NCI-H774 (cell line): ENCODE results near the gene PLGRKT.
A peak's percentile ranks its signal among the peaks of the same experiment; 100 is the strongest.
"Not testable (repeated sequence)": the region's sequence is repeated elsewhere in the genome, so short reads cannot be mapped to it uniquely, and the experiment has no call there.

Experiments used
- DNase-seq: peaks from one replicate; lab custom pipeline; 2025; lab: John Stamatoyannopoulos, UW

The PLGRKT gene

GRCh38 chr9:5375091-5375490, 62.6 kb downstream of the PLGRKT start:
- no peak for DNase-seq

DNA sequence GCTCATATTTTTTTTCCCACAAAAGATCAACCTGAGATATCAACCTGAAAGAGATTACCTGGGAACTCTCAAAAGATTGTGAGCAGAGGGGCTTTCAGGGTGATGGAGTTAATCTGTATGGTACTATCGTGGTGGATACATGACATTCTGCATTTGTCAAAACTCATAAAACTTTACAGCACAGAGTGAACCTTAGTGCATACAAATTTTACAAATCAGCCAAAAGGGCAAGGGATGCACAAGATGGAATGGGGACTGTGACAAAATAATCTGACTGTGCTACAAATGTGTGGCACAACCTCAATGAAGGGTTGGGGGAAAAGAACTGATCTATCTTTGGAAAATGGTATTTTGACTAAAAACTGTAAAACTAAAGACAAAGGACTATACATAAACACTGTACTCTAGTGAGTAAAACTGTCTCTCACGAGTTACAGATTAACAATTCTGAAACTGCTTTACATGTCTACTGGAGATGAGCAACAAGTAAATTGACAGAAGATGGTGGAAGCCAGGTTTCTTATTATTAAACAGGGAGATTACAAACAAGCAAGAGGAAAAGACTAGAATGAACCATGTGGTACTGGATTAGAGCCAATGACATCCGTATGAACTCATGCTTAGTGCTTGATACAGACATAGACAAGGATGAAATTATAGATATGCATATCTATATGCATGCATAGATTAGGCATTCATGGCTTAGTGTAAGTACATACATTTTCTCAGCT, 73.3 kb downstream of the PLGRKT start:
- no peak for DNase-seq

DNA sequence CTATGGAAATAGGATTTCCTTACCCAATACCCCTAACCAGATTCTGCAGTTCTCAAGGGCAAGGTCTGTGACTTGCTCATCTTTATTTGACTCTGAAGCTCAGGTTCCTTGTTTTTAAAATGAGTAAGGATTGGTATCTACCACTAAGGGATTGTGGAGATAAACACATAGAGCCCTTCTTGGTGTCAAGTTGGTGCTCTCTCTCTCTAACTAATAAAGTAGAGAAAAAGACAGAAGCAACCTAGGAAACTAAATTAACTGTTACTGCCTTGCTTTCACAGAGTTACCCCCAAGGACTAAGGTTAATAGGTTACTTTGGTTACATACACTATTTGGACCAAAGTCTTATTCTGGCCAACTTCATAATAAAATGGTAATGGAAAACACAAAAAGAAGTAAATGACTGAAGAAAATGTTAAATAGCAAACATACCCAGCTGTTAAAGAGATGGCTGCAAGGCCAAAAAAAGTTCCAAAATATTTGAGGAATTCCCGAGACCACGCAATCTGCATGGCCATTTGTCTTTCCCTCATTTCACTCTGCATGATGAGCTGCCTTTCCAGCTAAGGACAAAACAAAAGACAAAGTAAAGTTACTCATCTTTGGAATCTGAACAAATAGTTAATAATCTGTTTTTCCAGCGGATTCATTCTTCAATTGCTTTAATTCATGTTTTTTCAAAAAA, 76.3 kb downstream of the PLGRKT start:
- no peak for DNase-seq

GRCh38 chr9:5360341-5360740, 77.4 kb downstream of the PLGRKT start:
- DNase-seq = no peak

- no peak for DNase-seq
Observed at GRCh38 chr9:5357431-5358105, 80.2 kb downstream of the PLGRKT start.

GRCh38 chr9:5355817-5356216, 81.9 kb downstream of the PLGRKT start:
- no peak for DNase-seq

- DNase-seq = no peak
Observed at GRCh38 chr9:5355226-5355625, 82.5 kb downstream of the PLGRKT start.

DNA sequence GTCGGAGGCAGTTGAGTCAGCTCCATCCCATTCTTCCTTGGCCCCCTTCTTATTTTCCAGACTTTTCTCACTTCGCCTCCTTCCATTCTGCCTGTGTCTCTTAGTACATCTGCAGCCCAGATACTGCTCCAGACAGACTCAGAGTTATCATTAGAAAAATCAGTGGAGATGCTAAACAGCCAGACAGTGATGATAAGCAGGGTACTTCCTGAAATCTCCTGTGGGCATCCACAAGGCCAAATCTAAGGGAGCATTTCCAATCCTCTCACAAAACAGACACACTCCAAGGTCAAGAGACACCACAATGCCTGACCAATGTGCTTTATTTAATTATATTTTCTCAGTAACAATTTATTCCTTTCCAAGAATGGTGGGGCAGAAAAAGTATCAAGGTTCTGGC, 83.5 kb downstream of the PLGRKT start:
- no peak for DNase-seq

DNA sequence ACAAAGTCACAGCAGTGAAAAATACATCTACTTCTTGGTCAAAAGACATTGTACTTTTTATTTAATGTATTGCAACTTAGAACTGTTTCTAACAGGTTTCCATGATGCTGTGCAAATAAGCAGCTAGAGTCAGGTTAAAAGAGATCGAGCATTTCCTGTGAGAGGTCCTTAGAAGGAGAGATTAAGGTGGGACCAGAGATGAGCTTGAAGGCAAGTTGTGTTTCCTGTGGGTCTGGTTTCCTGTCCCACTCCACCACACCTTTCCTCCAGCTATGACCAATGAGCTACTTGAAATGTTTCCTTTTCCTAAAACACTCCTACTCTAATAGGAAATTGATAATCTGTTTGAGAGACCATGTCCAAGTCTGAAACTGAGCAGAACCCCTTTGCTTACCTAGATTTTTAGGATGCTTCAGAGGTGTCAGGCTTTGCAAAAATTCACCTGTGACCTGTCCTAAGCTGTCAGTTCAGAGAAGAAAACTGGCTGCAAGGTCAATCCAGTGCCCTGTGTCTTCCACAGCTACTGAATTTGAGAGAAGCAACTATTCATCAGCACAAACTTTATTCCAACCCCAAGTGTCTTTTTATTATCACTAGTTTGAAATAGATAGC, 85.0 kb downstream of the PLGRKT start:
- no peak for DNase-seq

DNA sequence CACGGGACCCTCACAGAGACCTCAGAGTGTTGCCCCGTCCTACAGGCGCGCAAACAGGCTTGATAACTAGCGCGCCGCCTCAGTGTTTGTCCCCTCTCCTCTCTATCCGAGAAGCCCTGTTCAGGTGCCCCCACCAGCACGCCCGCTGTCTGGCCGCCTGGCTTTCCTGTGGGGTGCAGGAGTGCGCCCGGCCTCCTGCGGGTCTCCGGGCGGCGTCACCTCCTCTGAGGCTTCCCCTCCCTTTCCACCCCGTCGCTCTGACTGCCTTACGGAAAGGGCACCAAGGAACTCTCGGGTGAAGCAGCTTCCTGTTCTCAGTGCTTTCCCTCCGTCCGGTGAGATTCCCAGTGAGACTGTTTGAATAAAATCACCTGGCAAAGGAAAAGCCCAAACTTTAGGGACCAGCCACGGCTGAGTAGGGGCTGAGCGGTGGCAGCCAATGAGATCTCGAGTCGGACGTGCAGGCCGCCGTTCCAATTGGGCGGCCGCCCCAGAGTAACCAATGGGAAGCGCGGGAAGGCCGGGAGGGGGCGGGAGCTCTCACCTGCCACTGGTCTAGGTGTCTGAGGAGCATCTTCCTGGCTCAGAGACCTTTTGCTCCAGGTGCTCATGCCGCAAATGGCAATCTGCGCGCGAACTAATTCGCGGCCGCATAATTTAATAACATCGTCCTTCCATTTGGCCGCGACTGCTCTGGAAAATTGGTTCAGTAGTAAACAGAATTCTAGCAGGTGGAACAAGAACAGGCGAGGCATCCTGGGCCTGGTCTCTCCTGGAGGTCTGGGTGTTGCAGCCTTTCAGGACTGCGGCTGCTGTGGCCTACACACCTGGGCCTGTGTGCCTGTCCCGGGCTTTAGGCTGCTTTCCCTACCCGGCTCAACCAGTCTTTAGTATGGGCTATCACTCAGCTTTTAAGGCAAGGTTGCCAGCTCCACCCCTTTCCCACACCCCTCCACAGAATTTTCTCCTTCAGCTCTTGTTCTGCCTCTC, 98.4 kb downstream of the PLGRKT start, which contains the start of gene RLN1:
RLN1 (minus strand) TSS at position 885 of the 990 bp plus-strand sequence; CDS start at position 755, 130 bp downstream.
- DNase-seq = not testable (repeated sequence)

DNA sequence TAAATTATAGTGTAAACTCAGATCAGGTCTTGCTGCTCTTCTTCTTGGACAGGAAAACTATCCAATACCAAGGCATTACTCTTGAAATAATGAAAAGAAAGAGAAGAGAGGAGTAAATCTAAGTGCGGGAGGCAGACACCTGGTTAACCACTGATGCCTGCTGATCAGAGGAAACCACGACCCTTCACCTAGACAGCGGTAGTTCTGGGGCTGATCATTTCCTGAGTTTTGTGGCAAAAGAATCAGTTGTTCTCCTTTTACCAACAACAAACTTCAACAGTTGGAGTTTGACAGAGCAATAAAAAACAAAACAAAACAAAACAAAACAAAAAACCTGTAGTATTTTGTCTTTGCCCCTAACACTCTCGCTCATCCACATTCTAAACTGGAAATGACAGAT, 101.0 kb downstream of the PLGRKT start:
- DNase-seq = no peak

GRCh38 chr9:5331276-5331675, 106.4 kb downstream of the PLGRKT start:
- DNase-seq = not testable (repeated sequence)

GRCh38 chr9:5326893-5327548, 110.7 kb downstream of the PLGRKT start:
- peak; percentile 72 for DNase-seq

DNA sequence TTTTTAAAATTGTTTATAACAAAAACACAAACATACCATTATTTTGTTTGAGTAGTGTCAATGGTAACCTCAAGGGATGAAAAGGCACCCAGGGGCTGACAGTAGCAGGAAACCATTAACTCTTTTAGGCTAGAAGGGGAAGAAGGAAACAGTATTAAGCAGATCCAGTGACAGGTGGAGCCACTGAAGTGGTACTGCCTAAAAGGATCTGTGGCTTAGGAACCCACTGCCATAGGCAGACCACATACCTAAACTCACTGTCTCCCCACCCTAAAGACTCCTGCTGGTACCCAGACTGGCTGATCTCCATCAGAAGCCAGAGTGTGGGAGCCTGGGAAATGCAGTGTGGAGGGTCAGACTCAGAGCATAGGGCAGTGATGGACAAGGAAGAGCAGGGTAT, 111.5 kb downstream of the PLGRKT start:
- no peak for DNase-seq

GRCh38 chr9:5321601-5322000, 116.1 kb downstream of the PLGRKT start:
- DNase-seq = not testable (repeated sequence)

GRCh38 chr9:5321058-5321457, 116.7 kb downstream of the PLGRKT start:
- no peak for DNase-seq

GRCh38 chr9:5316406-5316805, 121.3 kb downstream of the PLGRKT start:
- not testable (repeated sequence) for DNase-seq

GRCh38 chr9:5315187-5315923, 122.4 kb downstream of the PLGRKT start:
- DNase-seq = no peak

- DNase-seq = no peak
Observed at GRCh38 chr9:5310851-5311250, 126.9 kb downstream of the PLGRKT start.
